GM10266 (cell line): Measurements from ENCODE around the gene MDH2.
"Not testable (repeated sequence)": the region's sequence is repeated elsewhere in the genome, so short reads cannot be mapped to it uniquely, and the experiment has no call there.

ENCODE experiments used
- DNase-seq: peaks from one replicate; pipeline ENCODE4 v3.0.0; 2012; ENCODE audit errors: extremely low spot score
- TF ChIP-seq, protein P1 (sequence below): IDR thresholded peaks from 2 replicates; pipeline ENCODE4 v1.5.1; 2012; ENCODE audit warnings: mild to moderate bottlenecking, low read depth; ENCODE audit not compliant: control insufficient read depth, insufficient read depth; ENCODE audit errors: missing control alignments

Gene MDH2

DNA sequence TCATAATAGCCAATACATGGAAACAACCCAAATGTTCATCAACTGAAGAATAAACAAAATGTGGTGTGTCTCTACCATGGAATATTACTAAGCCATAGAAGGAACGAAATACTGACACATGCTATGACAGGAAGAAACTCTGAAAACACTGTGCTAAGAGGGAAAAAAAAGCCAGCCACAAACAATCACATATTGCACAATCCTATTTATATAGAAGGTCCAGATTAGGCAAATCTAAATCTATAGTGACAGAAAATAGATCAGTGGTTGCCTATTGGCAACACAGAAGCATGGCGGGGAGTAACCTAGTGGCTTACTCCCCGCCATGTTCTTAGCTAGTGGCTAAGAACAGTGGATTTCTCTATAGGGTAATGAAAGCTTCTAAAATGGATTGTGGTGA is 48.0 kb downstream of the MDH2 start:
- TF ChIP-seq, protein P1, sequence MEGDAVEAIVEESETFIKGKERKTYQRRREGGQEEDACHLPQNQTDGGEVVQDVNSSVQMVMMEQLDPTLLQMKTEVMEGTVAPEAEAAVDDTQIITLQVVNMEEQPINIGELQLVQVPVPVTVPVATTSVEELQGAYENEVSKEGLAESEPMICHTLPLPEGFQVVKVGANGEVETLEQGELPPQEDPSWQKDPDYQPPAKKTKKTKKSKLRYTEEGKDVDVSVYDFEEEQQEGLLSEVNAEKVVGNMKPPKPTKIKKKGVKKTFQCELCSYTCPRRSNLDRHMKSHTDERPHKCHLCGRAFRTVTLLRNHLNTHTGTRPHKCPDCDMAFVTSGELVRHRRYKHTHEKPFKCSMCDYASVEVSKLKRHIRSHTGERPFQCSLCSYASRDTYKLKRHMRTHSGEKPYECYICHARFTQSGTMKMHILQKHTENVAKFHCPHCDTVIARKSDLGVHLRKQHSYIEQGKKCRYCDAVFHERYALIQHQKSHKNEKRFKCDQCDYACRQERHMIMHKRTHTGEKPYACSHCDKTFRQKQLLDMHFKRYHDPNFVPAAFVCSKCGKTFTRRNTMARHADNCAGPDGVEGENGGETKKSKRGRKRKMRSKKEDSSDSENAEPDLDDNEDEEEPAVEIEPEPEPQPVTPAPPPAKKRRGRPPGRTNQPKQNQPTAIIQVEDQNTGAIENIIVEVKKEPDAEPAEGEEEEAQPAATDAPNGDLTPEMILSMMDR: no peak
- no peak for DNase-seq

DNA sequence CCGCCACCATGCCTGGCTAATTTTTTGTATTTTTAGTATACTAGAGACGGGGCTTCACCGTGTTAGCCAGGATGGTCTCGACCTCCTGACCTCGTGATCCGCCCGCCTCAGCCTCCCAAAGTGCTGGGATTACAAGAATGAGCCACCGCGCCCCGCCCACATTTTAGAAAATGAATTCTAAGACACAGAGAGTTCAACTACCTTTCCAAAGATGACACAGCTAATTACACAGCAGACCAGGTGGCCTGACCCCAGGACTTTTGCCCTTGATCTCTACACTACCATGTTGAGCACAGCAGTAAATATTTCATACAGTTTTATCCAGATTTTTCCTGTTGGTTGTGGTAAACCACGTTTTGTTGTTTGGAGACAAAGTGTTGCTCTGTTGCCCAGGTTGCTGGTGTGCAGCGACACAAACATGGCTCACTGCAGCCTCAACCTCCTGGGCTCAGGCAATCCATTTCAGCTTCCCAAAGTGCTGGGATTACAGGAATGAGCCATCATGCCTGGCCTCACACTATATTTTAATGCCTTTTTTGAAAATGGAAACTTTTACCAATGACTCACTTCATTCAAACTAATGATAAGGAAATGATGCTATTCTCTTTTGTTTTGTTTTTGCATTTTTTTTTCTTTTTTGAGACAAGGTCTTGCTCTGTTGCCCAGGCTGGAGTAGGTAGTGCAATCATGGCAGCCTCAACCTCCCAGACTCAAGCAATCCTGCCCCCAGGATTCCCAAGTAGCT is 54.0 kb downstream of the MDH2 start:
- DNase-seq: not testable (repeated sequence)

DNA sequence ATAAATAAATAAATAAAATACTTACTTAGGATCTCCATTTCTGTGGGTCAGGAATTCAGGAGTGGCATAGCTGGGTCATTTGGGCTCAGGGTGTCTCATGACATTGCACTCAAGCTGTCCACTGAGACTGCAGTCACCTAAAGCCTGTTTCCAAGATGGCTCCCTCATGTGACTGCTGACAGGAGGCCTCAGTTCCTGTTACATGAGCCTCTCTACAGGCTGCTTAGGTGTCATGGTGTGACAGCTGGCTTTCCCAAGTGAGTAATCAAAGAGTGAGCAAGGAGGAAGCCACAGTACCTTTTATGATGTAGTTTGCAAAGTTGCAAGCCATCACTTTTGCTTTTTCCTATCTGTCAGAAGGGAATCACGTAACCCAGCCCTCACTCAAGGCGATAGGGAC is 55.9 kb downstream of the MDH2 start:
- DNase-seq: not testable (repeated sequence)

DNA sequence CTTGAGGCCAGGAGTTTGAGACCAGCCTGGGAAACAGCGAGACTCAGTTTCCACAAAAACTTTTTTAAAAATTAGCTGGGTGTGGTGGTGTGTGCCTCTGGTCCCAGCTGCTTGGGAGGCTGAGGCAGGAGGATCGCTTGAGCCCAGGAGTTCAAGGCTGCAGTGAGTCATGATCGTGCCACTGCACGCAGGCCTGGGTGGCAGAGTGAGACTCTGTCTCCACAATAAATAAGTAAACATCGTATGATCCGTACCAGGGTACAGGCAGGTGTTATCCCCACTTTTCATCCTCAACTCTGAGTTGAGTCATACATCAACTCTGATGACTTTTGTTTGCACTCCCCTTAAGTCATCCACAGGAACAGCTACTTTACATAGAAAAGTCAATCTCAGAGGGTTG is 58.2 kb downstream of the MDH2 start:
- DNase-seq: not testable (repeated sequence)

DNA sequence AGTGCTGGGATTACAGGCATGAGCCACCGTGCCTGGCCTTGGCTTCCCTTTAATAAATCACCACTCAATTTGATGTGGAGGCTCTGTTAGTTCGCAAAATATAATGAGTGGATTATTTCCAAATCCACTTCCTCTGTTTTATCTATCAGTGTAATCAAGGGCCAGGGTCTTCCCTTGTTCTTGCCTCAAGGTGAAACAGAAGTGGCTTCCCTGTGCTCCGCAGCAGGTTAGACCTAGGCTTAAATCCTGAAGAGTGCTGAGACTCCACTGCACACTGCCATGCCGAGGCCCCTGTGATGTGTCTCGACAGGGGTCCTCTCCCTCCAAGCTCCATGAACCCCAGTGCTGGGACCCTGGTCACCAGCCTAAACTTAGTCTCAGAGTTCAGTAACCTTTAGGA is 59.0 kb downstream of the MDH2 start:
- TF ChIP-seq, protein P1: no peak

DNA sequence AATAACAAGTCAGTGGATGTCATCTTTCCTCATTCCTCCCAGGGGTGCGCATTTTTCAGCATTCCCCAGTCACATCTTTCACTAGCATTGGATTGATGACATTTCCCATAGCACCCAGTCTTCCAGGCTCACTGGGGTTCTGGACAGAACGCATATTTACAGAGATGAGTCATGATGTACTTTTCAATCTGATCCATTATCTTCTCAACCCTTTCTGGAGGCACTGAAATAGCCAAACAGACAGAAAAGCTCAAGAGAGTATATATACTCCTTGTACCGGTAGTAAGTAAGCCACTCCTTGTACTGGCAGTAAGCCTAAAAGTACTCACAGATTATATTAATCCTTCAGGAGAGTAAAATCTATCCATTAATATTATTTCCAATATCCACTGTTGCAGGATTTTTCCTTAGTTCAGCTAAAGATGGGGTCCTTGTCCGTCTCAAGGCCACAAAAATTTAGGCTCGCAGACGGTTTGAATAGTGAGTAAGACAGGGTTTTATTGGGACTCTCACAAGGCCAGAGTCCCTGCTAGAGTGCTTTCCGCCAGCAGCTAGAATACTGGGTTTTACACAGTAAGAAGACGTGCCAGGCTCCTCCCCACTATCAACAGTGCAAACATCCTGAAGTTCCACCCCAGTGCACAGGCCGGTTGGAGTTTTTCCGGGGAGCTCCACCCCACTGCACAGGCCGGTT is 60.8 kb downstream of the MDH2 start:
- TF ChIP-seq, protein P1: no peak
- no peak for DNase-seq

More for the DNA sequence above, 59.0 kb downstream of the MDH2 start:
- no peak for DNase-seq

DNA sequence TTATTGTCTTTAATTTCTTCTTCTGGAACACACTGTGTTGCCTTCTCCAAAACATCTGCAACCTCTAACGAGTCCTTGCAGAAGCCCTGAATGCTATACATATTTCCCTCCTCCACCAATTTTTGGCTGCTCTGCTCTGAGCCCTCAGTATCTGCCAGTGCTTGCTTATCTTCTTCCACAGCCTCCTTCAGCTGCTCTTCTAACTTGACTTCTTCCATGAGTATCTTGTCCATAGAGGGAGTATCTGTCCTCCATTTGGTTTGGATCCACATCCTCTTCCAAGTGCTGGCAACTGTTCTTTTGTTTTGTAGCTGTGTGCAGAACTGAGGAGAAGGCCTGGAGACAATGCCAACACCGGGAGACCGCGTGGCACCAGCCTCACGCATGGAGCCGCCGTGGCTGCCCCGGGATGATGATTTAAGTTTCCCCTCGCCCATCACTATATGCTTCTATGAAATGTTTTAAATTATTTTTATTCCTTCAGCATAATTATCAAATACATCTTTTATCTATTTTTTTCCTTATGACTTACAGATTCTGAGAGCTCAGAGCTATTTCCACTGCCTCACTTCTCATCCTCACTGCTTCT is 65.2 kb downstream of the MDH2 start:
- DNase-seq: not testable (repeated sequence)

DNA sequence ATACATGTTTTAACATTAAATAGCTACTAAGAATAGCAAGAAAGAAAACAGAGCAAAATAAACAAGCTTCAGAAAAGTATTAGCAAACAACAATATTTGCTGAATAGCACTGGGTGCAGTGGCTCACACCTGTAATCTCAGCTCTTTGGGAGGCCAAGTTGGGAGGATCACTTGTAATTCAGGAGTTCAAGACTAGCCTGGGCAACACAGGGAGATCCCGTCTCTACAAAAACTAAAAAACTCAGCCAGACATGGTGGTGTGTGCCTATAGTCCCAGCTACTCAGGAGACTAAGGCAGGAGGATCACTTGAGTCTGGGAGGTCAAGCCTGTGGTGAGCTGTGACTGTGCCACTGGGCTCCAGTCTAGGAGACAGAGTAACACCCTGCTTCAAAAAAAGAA is 66.8 kb downstream of the MDH2 start:
- DNase-seq: not testable (repeated sequence)
